Neural progenitor cell (in vitro differentiated cells): ENCODE data around the gene TASP1.

ENCODE experiments used
- EZH2 ChIP-seq: fragments of 200-600 bp; sonication (generic); IDR thresholded peaks from 2 replicates; pipeline ENCODE4 v1.6.1; 2017; ENCODE audit warnings: antibody characterized with exemption, mild to moderate bottlenecking, moderate library complexity
- EZH2phosphoT487 ChIP-seq: fragments of 200-600 bp; sonication (generic); IDR thresholded peaks from 2 replicates; pipeline ENCODE4 v1.6.1; 2017; ENCODE audit warnings: antibody characterized with exemption
- TF ChIP-seq, protein P1 (sequence below): fragments of 200-600 bp; sonication (generic); IDR thresholded peaks from 2 replicates; pipeline ENCODE4 v1.5.1; 2017; ENCODE audit warnings: antibody characterized with exemption, mild to moderate bottlenecking

DNA sequence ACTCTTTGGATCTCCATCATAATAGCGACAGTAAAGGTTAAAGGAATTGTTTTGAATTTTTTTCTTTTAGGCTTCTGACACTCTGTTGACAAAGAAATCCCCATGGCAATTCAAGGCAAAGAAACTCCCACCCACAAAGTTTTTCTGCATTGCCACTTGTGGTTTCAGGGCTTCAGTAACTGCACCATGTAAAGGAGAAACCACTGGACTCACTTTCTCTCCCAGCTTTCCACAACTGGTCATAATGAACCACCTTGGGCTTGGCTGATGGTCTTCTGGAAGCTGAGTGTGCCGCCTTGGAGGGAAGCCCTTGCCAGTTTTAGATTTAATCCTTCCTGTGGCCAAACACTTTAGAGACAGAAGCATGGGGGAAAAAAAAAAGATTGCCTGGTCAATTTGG, 254.6 kb downstream of the TASP1 start:
- TF ChIP-seq, protein P1, sequence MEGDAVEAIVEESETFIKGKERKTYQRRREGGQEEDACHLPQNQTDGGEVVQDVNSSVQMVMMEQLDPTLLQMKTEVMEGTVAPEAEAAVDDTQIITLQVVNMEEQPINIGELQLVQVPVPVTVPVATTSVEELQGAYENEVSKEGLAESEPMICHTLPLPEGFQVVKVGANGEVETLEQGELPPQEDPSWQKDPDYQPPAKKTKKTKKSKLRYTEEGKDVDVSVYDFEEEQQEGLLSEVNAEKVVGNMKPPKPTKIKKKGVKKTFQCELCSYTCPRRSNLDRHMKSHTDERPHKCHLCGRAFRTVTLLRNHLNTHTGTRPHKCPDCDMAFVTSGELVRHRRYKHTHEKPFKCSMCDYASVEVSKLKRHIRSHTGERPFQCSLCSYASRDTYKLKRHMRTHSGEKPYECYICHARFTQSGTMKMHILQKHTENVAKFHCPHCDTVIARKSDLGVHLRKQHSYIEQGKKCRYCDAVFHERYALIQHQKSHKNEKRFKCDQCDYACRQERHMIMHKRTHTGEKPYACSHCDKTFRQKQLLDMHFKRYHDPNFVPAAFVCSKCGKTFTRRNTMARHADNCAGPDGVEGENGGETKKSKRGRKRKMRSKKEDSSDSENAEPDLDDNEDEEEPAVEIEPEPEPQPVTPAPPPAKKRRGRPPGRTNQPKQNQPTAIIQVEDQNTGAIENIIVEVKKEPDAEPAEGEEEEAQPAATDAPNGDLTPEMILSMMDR = no peak
- TF ChIP-seq EZH2 (no peak), EZH2phosphoT487 (no peak)
